A549 (cell line): ENCODE measurements around the gene TENT5C. TPM values are rescaled to one million over a fixed set of nuclear protein-coding genes. Genes with fewer than 3 reads are reported as not detected.

ENCODE experiments used
- ATAC-seq, 2 experiments: fragments of 200-7000 bp in 1 of 2; fragments of >200 bp in 1 of 2; cut with Nextera tagmentation in 1 of 2; cut with Tn5 transposase in 1 of 2; 3 replicates each; pipeline versions ENCODE4 v1.8.0 to v1.9.1; 2018 to 2020; ENCODE audit warnings: mild to moderate bottlenecking in 1 of 2, moderate library complexity in 1 of 2
- CTCF ChIA-PET: fragments of 300-600 bp; sonication (Branson Sonifier 250); formaldehyde crosslinking; extraction: SDS; loops from one replicate; lab custom pipeline; 2021; ENCODE audit warnings: antibody characterized with exemption, inconsistent platforms; lab: Yijun Ruan, JAX
- POLR2A ChIA-PET: fragments of 350-600 bp; formaldehyde crosslinking; extraction: SDS; loops from one replicate; lab custom pipeline; 2021; ENCODE audit warnings: antibody characterized with exemption, inconsistent platforms; lab: Yijun Ruan, JAX
- DNase-seq, 2 experiments: peaks; one replicate each; pipeline versions ENCODE4 v3.0.0 to v3.0.0-alpha.2; 2011 to 2016; ENCODE audit warnings: low read depth in 1 of 2, low spot score in 1 of 2
- FAIRE-seq: peaks from 2 replicates; lab custom pipeline; 2011; peaks lifted over from hg19 to GRCh38; lab: Jason Lieb, UNC
- H3K27ac ChIP-seq, 2 experiments: fragments of >200 bp; sonication (Bioruptor Twin); formaldehyde crosslinking; 3 replicates each; pipeline ENCODE4 v1.5.1; 2016 to 2017
- H3K4me1 ChIP-seq: fragments of >200 bp; sonication (Bioruptor Twin); formaldehyde crosslinking; 3 replicates; pipeline ENCODE4 v1.6.1; 2016
- H3K4me2 ChIP-seq: fragments of >200 bp; sonication (Bioruptor Twin); formaldehyde crosslinking; 3 replicates; pipeline ENCODE4 v1.6.1; 2016
- H3K4me3 ChIP-seq: fragments of >200 bp; sonication (Bioruptor Twin); formaldehyde crosslinking; 3 replicates; pipeline ENCODE4 v1.5.1; 2016
- H3K9me3 ChIP-seq: fragments of >200 bp; sonication (Bioruptor Twin); formaldehyde crosslinking; 3 replicates; pipeline ENCODE4 v1.6.1; 2016
- BHLHE40 ChIP-seq: IDR thresholded peaks from 2 replicates; pipeline ENCODE4 v1.6.1; 2012; ENCODE audit warnings: low read depth, low read length, inconsistent platforms
- CHD2 ChIP-seq: fragments of 150-350 bp; IDR thresholded peaks from 2 replicates; pipeline ENCODE4 v1.6.1; 2014; ENCODE audit warnings: low read length; ENCODE audit not compliant: partially characterized antibody
- CHD4 ChIP-seq: fragments of 200-600 bp; sonication (generic); IDR thresholded peaks from 2 replicates; pipeline ENCODE4 v1.6.1; 2016; ENCODE audit warnings: antibody characterized with exemption, mild to moderate bottlenecking, borderline replicate concordance
- EHF ChIP-seq: fragments of 250-450 bp; sonication (Bioruptor Pico); IDR thresholded peaks from 2 replicates; pipeline ENCODE4 v1.5.0; 2020; ENCODE audit warnings: mild to moderate bottlenecking
- ELK1 ChIP-seq: fragments of 150-350 bp; IDR thresholded peaks from 2 replicates; pipeline ENCODE4 v1.6.1; 2014; ENCODE audit warnings: low read depth, mild to moderate bottlenecking, low read length
- EP300 ChIP-seq, 2 experiments: fragments of >200 bp; sonication (Bioruptor Twin); formaldehyde crosslinking; IDR thresholded peaks; 2 replicates in 1 of 2; 3 replicates in 1 of 2; pipeline ENCODE4 v1.6.1; 2016 to 2017
- ESRRA ChIP-seq: fragments of 150-350 bp; IDR thresholded peaks from 2 replicates; pipeline ENCODE4 v1.6.1; 2014; ENCODE audit warnings: mild to moderate bottlenecking, low read length, borderline replicate concordance
- FOXS1 ChIP-seq: fragments of 250-450 bp; sonication (Bioruptor Pico); IDR thresholded peaks from 2 replicates; pipeline ENCODE4 v1.5.0; 2020; ENCODE audit warnings: mild to moderate bottlenecking, moderate library complexity
- HEYL ChIP-seq: fragments of 250-450 bp; sonication (Bioruptor Pico); IDR thresholded peaks from 2 replicates; pipeline ENCODE4 v1.8.0; 2021; ENCODE audit warnings: mild to moderate bottlenecking, moderate library complexity
- HOXB5 ChIP-seq: fragments of 250-450 bp; sonication (Bioruptor Pico); IDR thresholded peaks from 2 replicates; pipeline ENCODE4 v1.5.0; 2020; ENCODE audit warnings: mild to moderate bottlenecking, moderate library complexity
- MAFK ChIP-seq: fragments of 450-650 bp; IDR thresholded peaks from 2 replicates; pipeline ENCODE4 v1.6.1; 2014; ENCODE audit not compliant: partially characterized antibody
- NR3C1 ChIP-seq: fragments of >200 bp; sonication (Bioruptor Twin); formaldehyde crosslinking; IDR thresholded peaks from 3 replicates; pipeline ENCODE4 v1.6.1; 2017
- POLR2AphosphoS2 ChIP-seq: conservative IDR thresholded peaks from 2 replicates; pipeline ENCODE4 v1.6.1; 2012; ENCODE audit warnings: low read length, improper control_type of control experiment, inconsistent platforms
- RAD21 ChIP-seq, 2 experiments: fragments of >200 bp in 1 of 2; sonication (Bioruptor Twin) in 1 of 2; formaldehyde crosslinking in 1 of 2; IDR thresholded peaks in 1 of 2; conservative IDR thresholded peaks in 1 of 2; 2 replicates in 1 of 2; 3 replicates in 1 of 2; pipeline ENCODE4 v1.6.1; 2012 to 2018; ENCODE audit warnings: inconsistent platforms in 1 of 2
- REST ChIP-seq: fragments of 200-600 bp; sonication (generic); IDR thresholded peaks from 2 replicates; pipeline ENCODE4 v1.6.1; 2016; ENCODE audit warnings: antibody characterized with exemption, mild to moderate bottlenecking, moderate library complexity
- RNF2 ChIP-seq: fragments of 200-600 bp; sonication (generic); IDR thresholded peaks from 2 replicates; pipeline ENCODE4 v1.6.1; 2016; ENCODE audit warnings: low read depth, mild to moderate bottlenecking, antibody characterized with exemption, moderate library complexity, borderline replicate concordance
- TP53 ChIP-seq: fragments of 250-450 bp; sonication (Bioruptor Pico); IDR thresholded peaks from 2 replicates; pipeline ENCODE4 v1.5.0; 2021; ENCODE audit warnings: mild to moderate bottlenecking, moderate library complexity
- USF2 ChIP-seq: fragments of 450-650 bp; IDR thresholded peaks from 2 replicates; pipeline ENCODE4 v1.6.1; 2014; ENCODE audit warnings: antibody characterized with exemption
- ZFP36 ChIP-seq: fragments of 450-650 bp; IDR thresholded peaks from 2 replicates; pipeline ENCODE4 v1.6.1; 2014; ENCODE audit warnings: borderline replicate concordance; ENCODE audit not compliant: partially characterized antibody
- WGBS: methylation state at CpG from one replicate; pipeline ENCODE4 v1.1.6; 2017; ENCODE audit errors: missing lambda C conversion rate; 5-methylcytosine and 5-hydroxymethylcytosine counted together
- polyA plus RNA-seq, 4 experiments: library from polyadenylated mRNA; depleted of rRNA in 3 of 4; stranded (reverse); fragments of >200 nt; fragmentation: RNase III in 1 of 4; extraction: RNeasy Plus Mini Kit Qiagen cat#74134 plus additional on column Dnase treatment in 1 of 4; gene quantifications; 2 replicates in 3 of 4; 3 replicates in 1 of 4; pipeline ENCODE4 v1.2.3, GENCODE V29; 2011 to 2017

Gene TENT5C
- polyA plus RNA-seq, 2 of the 4 experiments (the other 2 are of a cell fraction) = 0.14 to 0.17 TPM

- DNase-seq = no peak
- Histone ChIP-seq H3K9me3 (no peaks in the 10 kb centered on the region), H3K4me1 (0 out of 3 replicates have a peak, but pooled peaks cover 4% of the 10 kb centered on the region), H3K4me3 (no peak overlapping the region), H3K27ac (no peak overlapping the region), H3K4me2 (no peak overlapping the region)
- WGBS = 77% methylated on average over 4 of the region's 4 CpGs
- TF ChIP-seq TP53 (CRISPR knock-in tag) (no peak), EP300 (IDR thresholded peaks at IDR 0.05) (no peak), ELK1 (no peak), MAFK (no peak), ESRRA (no peak), CHD4 (no peak), NR3C1 (no peak), RNF2 (no peak), FOXS1 (CRISPR knock-in tag) (no peak), ZFP36 (no peak), POLR2AphosphoS2 (no peak), RAD21 (conservative IDR thresholded peaks at IDR 0.05 in 1 of 2, IDR thresholded peaks at IDR 0.05 in 1 of 2) (no peak), EHF (CRISPR knock-in tag) (no peak), HEYL (CRISPR knock-in tag) (no peak), BHLHE40 (no peak), REST (no peak), USF2 (no peak)
- ChIA-PET CTCF (no interaction called here), POLR2A (no interaction called here)
- ATAC-seq = no peak
- FAIRE-seq = no peak
These were observed 4.9 kb upstream of the TENT5C start for GRCh38 chr1:117600966-117601365.

GRCh38 chr1:117602862-117603261, 3.0 kb upstream of the TENT5C start:
- ATAC-seq (no peak), DNase-seq (no peak), FAIRE-seq (no peak)
- ChIA-PET CTCF (no interaction called here), POLR2A (interaction anchor here (0.6 kb wide), 1 partner anchor 112 kb away, joined by 7 read pairs; no protein-coding TSS in a partner anchor)
- no peak for TF ChIP-seq CHD2
- TF ChIP-seq HOXB5 (CRISPR knock-in tag) = no peak
- no peak overlapping the region for H3K4me3 ChIP-seq
- 0 out of 3 replicates have a peak, but pooled peaks cover 4% of the 10 kb centered on the region for H3K4me1 ChIP-seq
- H3K4me2 ChIP-seq = no peak overlapping the region
- WGBS = 52% methylated on average over 4 of the region's 4 CpGs
- H3K9me3 ChIP-seq = no peaks in the 10 kb centered on the region
- no peak overlapping the region for H3K27ac ChIP-seq
